C1 segment of cervical spinal cord (tissue), 14 donors: Measurements from ENCODE around the gene FGFR3.

Source experiments
- DNase-seq, 14 donors: peaks; one replicate each; lab custom pipeline; 2025; lab: John Stamatoyannopoulos, UW

FGFR3 gene

DNA sequence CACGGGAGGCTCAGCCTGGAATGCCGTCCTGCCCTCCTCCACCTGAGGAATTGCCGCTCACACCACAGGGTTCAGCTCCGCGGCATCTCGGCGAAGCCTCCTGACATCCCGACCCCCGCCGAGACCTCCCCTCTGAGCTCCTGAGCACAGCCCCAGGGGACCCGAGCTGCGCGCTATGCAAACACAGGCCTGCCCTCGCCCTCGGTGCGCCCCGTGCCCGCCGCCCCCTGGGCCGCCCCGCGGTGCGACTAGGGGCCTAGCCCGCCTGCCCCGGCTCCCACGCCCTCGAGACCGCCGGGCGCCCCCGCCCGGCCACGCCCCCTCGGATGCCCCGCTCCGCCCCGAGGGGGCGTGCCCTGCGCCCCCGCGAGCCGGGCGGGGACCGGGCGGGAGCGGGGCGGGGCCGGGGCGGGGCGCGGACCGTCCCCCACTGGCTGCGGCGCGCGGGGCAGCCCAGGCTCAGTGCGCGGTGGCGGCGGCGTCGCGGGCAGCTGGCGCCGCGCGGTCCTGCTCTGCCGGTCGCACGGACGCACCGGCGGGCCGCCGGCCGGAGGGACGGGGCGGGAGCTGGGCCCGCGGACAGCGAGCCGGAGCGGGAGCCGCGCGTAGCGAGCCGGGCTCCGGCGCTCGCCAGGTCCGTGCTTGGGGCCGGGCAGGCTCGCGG lies at the start of gene FGFR3:
FGFR3 (plus strand) TSS at position 462 of the 664 bp plus-strand sequence. CDS start 642 bp downstream, outside the sequence.
- DNase-seq, result peak in 2 of 14 donors; percentile 34 to 63

DNA sequence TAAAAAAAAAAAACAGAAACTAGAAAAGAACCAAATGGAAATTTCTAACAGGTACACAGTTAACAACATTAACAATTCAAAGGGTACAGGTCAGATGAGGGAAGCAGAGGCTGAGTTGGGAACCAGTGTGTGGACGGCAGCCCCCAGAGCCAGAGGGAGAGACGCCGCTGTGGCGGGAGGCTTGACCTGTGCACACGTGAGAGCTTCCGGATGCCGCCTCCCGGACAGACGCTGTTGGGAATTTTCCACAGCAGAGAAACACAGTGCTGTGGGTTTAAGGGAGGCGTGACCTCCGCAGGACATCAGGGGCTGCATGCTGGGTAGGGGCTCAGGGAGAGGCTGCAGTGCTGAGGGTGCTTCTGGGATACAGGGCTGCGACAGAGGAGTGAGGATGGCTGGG lies 49.5 kb upstream of the FGFR3 start:
- DNase-seq, result no peak

DNA sequence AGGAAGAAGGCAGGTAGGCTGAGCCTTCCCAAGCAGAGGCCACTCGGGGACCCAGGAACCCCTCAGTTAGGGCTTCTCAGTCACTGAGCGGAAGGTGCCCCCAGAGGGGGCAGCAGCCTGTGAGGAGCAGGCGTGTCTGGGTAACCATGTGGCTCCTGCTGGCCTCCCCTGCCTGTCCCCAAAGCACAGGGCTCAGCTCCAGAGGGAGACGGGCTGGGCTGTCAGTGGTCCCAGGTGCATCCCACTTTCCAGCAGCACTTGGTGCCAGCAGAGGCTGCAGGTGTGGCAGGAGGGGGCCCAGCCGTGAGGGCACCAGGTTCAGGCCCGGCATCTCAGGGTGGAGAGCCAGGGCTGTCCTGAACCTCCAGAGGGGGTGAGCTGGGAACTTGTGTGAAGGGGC lies 49.1 kb upstream of the FGFR3 start:
- DNase-seq, result no peak

DNA sequence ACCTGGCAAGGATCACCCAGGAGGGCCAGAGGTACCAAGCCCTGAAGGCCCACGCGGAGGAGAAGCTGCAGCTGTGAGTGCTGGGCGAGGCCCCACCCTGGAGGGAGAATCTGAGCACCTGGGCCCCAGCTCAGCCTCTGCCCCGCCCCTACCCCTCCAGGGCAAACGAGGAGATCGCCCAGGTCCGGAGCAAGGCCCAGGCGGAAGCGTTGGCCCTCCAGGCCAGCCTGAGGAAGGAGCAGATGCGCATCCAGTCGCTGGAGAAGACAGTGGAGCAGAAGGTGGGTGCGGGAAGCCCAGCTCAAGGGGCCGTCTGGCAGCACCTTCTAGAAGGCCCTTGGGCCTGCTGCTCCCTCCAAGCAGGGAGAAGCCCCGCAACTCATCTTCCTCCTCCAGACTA lies 48.5 kb upstream of the FGFR3 start:
- no peak for DNase-seq

DNA sequence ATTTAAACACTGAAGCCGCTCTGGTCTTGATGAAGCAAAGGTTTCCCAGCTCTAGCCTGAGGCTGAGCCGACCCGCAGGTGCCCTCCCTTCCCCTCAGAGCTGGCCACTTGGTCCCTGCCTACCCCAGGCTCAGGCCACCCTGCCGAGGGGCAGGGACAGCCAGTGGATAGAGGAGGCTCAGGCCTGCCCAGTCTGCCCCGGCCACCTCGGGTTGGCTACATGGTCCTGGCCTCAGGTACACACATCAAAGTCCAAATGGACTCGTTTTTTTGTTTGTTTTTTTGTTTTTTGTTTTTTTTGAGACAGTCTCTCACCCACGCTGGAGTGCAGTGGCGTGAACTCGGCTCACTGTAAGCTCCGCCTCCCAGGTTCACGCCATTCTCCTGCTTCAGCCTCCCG lies 47.9 kb upstream of the FGFR3 start:
- DNase-seq, result no peak

DNA sequence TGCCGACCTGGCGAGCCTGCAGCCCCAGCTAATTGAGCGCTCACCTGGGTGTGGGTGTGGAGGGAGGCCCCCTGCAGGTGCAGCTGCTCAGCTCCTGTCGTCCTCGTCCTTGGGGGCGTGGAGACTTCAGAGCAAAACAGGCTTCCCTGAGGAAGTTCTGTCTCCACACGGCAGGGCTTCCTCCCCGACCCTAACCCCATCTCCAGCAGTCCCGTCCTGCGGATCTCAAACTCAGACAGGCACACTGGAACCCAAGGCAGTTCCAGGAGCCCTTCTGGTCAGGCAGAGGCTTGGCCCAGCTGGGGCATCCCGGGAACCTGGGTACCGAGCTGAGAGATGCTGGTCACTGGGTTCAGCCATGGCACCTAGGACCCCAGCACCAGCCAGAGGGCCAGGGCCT lies 47.4 kb upstream of the FGFR3 start:
- no peak for DNase-seq

DNA sequence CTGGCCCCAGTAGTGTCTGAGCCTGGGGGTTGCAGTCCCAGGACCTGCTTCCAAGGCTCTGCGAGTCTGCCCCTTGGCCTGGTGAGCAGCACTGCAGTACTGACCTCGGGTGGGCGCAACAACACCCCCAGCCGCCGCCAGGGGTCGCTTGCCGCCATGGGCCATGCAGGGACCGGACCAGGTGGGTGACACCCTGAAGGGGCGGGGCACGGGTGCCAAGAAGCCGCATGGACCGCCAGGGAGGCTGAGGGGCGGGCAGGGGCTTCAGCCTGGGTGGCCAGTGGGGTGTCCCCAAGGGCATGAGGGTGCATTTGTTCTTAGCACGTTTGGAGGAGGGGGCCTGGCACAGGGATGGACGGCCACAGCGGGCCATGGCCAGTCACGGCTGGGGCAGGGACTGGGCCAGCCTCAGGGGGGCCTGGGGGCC lies 46.8 kb upstream of the FGFR3 start:
- peak in 7 of 14 donors; percentile 8 to 57 (median 21) for DNase-seq

DNA sequence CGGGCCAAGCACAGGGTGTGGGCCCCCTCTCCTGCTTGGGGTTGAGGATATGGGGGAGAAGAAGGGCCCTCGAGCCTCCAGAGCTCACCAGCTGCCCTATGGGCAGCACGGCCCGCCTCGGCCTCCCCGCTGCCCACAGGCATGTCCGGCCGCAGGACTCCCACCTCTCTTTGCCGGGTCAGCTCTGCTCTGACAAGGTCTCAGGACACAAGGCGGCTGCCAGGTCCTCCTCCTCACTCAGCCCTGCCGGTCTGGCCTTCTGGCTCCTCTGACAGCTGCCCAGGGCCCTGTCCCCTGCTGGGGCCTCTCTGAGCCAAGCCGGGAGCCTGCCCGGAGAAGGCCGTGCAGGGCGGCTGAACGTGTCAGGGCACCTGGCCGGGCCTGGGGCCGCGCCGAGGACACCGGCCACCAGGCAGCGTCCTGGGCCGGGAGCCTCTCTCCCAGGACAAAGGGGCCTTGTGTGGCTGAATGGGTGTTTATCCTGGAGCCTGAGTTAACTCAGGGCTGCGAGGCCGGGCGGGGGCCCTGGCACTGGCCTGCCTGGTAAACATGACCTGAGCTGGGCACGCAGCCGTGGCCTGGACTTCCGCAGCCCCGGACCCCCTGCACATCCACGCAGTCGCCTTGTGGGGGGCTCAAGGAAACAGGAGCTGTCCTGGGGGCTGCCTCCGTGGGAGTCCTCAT lies 46.0 kb upstream of the FGFR3 start:
- peak in 10 of 14 donors; percentile 6 to 66 (median 46) for DNase-seq

DNA sequence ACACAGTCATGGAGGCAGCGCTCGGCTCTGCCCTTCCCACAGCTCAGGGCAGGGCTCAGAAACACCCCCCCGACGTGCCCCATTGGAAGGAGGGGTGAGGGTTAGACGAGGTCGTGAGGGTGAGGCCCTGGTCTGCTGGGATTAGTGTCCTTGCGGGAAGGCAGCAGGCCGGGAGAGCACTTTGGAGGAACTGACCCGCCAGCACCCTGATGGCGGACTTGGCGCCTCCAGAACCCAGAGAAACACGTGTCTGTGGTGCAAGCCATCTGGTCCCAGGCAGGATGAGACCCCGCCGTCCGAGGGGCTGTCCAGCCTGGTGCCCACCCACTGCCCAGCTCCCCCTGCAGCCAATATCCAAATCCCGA lies 45.5 kb upstream of the FGFR3 start:
- DNase-seq, result no peak

DNA sequence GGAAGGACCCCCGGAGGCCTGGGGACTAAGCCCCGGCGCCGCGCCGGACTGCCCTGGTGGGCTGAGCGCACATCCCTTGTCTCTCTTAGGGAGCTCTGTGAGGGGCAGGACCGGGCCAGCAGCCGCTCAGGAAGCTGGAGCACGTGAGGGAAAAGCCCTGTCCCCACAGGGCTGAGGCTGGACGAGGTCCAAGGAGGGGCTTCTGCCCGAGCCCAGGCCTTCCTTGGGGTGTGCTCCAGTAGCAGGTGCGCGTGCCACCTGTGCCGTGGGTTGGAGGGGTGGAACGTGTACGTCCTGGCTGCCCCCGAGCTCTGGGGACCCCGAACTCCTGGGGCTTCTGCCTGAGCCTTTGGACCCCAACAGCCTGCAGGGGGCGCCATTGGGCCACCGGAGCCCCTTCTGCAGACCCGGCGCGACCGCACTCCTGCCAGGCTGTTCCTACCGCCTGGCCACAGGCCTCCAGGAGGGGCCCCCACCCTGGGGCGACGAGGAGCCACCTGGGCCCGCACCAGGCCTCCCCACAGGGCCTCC lies 44.6 kb upstream of the FGFR3 start:
- peak in 10 of 14 donors; percentile 10 to 77 (median 28) for DNase-seq

DNA sequence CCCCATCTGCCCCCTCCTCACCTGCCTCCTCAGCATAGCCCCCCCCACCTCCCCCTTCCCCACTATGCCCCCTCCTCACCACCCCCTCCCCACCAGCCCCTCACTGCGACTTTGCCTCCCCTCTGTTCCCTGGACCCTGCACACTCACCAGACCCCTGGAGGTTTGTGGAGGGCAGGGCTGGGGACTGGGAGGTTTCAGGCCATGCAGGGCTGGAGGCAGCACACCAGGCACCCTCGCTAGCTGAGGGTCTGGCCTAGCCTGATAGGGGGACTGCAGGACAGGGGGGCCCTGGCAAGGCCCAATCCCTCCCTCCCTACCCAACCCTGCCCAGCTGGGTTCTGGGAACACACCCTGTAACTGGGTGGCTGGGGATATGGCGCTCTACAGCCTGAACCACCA lies 43.7 kb upstream of the FGFR3 start:
- DNase-seq, result no peak

DNA sequence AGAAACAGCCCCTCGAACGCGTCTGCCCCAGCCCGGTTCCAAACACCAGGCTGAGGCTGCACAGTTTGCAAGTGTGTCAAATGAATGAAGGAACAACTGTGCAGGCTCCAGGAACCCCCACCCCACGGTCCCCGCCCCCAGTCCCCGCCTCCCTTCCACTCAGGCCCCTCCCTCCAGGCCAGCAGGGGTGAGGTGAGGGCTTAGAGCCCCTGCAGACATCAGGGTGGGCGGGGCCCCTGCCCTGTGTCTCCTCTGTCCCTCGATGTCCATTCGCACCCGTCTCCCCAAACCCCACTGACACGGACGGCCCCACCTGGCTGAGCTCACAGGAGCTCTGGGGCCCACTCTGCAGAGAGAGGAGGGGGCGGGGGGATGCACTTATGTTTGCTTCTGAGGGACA lies 43.3 kb upstream of the FGFR3 start:
- DNase-seq, result no peak

DNA sequence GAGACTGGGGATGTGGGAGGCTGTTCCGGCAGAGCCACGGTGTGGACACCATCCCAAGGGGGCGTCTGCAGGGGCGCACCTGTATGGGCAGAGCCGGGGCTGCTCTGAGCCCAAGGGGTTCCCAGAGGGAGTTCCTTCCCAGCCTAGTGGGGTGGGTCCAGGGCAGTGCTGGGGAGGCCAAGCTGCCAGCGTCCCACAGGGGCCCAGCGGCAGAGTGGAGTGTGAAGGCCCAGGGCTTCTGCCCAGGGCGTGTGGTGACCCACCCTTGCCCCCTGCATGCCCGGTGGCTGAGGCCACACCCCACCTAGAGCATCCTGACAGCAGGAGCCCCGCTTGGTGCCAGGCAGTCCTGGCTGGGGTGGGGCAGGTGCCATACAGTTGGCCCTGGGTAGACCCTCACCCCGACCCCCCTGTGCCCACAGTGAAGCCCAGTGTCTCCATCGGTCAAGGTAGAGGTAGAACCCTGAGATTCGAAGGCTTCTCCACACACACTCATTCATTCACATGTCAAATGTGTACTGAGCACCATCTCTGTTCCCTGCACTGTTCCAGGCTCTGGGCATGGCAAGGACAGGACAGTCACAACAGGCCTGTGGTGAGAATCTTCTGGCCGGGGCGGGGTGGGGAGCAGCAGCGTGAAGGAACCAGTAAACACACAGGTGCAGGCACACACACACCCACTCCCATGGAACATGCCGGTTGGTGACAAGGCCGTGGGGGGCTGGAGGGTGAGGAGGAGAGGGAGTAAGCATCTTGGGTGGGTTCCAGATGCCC lies 42.5 kb upstream of the FGFR3 start:
- DNase-seq, result no peak

DNA sequence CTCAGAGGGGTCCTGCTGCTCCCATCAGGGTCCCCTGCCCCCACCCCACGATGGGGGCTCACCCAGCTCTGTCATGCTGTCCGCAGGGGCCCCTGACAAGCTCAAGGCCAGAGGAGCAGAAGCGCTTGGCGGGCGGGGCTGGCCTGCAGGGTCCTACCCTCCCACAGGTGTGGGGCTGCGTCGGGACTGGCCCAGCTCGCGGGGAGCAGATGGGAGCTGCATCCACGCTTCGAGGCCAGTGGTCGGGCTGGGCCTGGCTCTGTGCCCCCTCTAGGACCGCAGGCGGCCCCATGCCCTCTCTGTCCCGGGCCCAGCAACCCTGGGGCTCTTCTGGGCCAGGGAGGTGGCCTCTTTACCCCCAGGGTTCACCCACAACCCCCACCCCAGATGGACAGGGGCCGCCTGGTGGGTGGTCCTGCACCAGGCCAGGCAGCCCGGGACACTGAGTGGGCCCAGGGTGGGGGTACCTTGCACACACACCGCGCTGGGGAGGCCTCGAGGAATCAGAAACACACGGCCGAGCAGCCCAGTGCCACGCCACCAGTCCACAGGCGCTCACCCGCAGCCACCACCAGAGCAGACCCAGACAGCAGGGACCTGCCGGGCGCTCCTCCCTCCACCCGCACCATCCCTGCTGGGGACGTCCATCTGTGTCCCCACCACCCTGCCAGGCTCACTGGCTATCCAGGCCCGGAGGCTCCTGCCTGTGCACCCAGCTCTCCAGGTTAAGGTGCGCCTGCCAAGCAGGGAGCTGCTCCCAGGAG lies 41.8 kb upstream of the FGFR3 start:
- no peak for DNase-seq

DNA sequence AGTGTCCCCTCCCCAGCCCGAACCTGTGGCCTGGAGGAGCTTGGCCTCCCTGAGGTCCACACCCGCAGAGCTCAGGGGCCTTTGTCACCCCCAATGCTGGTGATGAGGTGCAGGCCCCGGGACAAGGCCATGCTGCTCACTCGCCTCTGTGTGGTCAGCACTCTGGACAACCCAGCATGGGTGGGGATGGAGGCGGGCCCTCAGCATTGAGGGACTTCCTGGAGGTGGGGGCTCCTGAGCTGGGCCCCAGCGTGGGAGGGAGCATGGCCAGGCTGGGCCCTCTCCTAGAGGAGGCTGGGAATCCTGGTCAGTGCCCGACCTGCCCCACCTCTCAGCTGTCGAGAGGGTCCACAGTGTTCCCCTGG lies 41.2 kb upstream of the FGFR3 start:
- no peak for DNase-seq

DNA sequence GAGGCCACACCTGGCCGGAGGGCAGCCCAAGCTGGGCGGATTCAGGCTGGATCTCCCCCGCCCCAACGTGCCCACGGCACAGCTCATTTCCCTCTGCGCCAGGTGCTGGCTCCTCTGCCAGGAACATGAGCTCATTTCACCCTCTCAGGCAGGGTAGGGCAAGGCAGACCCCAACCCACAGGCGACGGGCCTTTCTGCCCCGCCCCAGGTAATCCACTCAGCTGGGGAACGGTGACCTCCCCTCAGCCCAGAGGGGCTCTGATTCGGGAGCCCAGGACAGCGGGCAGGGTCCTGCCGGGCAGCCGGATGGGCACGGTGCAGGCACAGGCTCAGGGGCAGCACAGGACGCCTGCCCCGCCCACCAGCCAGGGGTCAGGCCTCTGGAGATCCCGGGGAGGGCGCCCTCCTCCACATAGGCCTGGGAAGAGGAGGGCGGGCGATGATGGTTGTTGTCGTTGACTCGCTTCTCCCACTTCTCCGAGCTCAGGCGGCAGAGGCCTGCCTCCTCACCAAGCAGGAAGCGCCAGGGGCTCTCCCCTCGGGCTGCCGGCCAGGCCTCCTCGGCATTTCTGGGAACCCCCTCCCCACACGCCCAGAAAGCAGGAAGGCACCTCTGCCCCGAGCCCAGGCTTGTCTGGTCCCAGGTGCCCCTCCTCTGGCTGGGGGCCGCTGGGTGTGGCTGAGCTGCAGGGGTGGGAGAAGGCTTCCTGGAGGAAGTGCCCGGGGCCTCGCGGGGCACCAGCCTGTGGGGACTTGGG lies 40.6 kb upstream of the FGFR3 start:
- no peak for DNase-seq

DNA sequence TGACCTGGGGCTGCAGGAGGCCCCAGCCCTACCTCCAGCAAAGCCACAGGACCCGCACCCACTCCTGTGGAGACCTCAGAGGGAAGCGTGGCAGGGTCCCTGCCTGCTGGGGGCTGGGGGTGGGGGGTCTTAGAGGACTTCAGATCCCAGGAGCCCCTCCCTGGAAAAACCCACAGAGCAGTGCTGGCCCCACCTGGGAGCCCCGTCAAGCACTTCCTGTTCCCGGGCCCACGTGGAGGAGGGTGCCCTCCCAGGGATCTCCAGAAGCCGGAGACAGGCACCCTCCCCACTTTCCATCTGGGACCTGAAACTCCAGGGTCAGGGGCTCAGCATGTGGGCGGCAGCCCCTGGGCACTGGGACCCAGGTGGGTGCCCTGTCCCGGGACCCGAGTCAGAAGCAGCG lies 39.8 kb upstream of the FGFR3 start:
- no peak for DNase-seq

DNA sequence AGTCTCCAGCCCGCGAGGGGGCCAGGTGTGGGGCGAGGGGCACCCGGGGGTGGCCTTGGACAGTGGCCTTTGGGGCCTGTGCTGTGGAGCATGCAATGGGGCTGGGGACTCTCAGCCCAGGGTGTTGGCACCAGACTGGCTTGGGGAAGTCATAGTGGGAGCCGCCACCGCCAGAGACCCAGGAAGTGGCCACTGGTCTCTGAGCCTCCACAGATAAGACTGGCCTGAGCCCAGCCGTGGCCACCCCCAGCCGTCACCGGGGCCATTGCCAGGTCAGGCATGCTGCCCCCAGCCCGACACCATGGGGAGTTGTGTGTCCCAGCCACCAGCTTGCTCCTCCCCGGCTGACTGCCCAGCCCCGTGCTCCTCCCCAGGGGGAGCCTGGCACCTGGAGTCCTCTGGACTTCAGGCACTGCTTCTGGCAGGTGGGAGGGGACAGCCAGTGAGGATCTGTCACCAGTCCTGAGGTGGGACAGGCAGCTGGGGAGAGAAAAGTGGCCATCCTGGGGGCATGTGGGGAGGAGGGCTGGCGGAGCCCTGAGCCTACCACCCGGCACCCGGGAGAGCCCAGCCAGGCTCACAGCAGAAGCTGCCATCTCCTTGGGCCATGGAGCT lies 39.3 kb upstream of the FGFR3 start:
- DNase-seq, result no peak

DNA sequence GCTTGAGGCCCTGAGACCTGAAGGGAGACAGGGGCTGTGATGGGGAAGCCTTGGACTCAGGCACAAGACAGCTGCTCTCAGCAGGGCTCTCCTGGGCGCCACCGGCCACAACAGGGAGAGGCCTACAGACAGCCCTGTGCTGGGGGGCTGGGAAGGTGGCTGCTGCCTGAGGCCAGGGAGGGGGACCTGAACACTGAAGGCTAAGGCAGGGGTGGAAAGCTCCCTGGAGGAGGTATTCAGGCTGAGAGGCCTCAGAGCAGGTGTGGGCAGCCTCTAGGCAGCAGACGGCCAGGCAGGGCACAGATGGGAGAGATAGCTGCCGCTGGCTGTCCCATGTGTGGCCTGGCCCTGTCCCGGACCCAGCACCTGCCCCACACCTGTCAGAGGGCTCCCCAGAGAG lies 38.8 kb upstream of the FGFR3 start:
- no peak for DNase-seq

DNA sequence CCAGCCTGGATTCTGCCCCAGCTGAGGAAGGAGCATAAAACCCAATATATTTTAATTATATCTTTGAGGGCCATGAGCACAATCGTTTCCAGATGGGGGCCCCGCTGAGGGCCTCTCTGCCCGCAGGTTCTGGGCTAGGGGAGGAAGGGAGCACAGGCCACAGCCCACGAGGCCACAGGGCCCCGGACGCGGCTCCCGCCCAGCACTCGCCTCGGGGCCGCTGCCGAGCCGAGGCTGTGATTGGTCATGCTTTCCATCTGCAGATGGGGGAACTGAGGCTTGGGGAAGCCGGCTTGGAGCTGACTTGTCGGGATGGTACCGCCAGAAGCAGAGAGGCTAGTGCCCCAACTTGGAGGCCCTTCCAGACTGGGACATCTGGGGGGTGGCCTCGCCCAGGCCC lies 37.8 kb upstream of the FGFR3 start:
- DNase-seq, result no peak

DNA sequence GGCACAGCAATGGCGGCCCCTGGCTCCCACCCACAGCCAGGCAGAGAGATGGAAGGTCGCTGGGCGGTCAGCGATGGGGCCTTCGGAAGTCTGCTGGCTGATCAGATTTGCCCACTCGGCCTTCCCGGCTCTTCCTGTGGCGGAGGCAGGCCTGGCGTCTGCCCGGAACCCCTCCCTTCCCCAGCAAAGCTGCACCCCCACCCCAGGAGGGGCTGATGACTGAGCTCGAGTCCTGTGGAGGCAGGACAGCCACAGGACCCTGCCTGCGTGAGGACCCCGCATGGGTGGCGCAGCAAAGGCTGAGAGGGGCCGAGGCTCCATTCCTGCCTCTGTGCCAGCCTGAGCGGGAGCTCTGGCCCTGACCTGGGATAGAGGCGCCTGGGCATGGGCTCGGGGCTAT lies 37.0 kb upstream of the FGFR3 start:
- DNase-seq, result no peak
